K562 (cell line): ENCODE data around the gene BZW1. TPM values are rescaled to one million over a fixed set of nuclear protein-coding genes. Genes with fewer than 3 reads are reported as not detected.
A peak's percentile ranks its signal among the peaks of the same experiment; 100 is the strongest.

Experiments used
- ATF1 ChIP-seq, 2 experiments: fragments of 450-650 bp in 1 of 2; IDR thresholded peaks; 2 replicates each; pipeline ENCODE4 v1.6.1; 2016; ENCODE audit warnings: missing compliant biosample characterization in 1 of 2, missing genetic modification characterization in 1 of 2
- CEBPG ChIP-seq, 3 experiments: fragments of 200-800 bp in 1 of 3; sonication (Bioruptor generic) in 1 of 3; sonication (generic) in 1 of 3; formaldehyde crosslinking in 1 of 3; IDR thresholded peaks in 2 of 3; conservative IDR thresholded peaks in 1 of 3; 2 replicates each; pipeline versions ENCODE4 v1.6.1 to v1.8.0; 2016 to 2022; ENCODE audit warnings: missing compliant biosample characterization in 2 of 3, missing genetic modification characterization in 2 of 3, mild to moderate bottlenecking in 1 of 3, missing genetic modification reagents in 1 of 3
- FOSL1 ChIP-seq: fragments of 200-800 bp; sonication (Bioruptor generic); conservative IDR thresholded peaks from 2 replicates; pipeline ENCODE4 v1.6.1; 2016; ENCODE audit warnings: missing genetic modification characterization, missing compliant biosample characterization
- KDM4B ChIP-seq, 2 experiments: fragments of 450-650 bp in 1 of 2; sonication (generic) in 1 of 2; IDR thresholded peaks; 2 replicates each; pipeline ENCODE4 v1.6.1; 2016 to 2017; ENCODE audit warnings: borderline replicate concordance in 2 of 2, antibody characterized with exemption in 1 of 2, low read depth in 1 of 2, mild to moderate bottlenecking in 1 of 2
- MEIS2 ChIP-seq: fragments of 450-650 bp; IDR thresholded peaks from 2 replicates; pipeline ENCODE4 v1.6.1; 2014; ENCODE audit warnings: mild to moderate bottlenecking; ENCODE audit not compliant: partially characterized antibody
- MYNN ChIP-seq, 2 experiments: sonication (generic); formaldehyde crosslinking in 1 of 2; IDR thresholded peaks; 2 replicates each; pipeline versions ENCODE4 v1.5.0 to v1.6.1; 2016 to 2020; ENCODE audit warnings: antibody characterized with exemption in 1 of 2, missing genetic modification reagents in 1 of 2
- RBM25 ChIP-seq: fragments of 200-400 bp; formaldehyde crosslinking; IDR thresholded peaks from 2 replicates; pipeline ENCODE4 v1.6.1; 2018; ENCODE audit warnings: low read length, low read depth, moderate library complexity; ENCODE audit not compliant: severe bottlenecking
- STAT5B ChIP-seq: fragments of 250-450 bp; sonication (Bioruptor Pico); IDR thresholded peaks from 2 replicates; pipeline ENCODE4 v1.8.0; 2021; ENCODE audit warnings: mild to moderate bottlenecking, inconsistent platforms
- TFAM ChIP-seq: fragments of 250-450 bp; sonication (Bioruptor Pico); conservative IDR thresholded peaks from 2 replicates; pipeline ENCODE4 v1.5.0; 2021; ENCODE audit warnings: mild to moderate bottlenecking, moderate library complexity
- ZNF175 ChIP-seq: fragments of 200-800 bp; sonication (Bioruptor generic); IDR thresholded peaks from 2 replicates; pipeline ENCODE4 v1.6.1; 2016; ENCODE audit warnings: low read depth, mild to moderate bottlenecking, missing genetic modification characterization, missing compliant biosample characterization
- polyA plus RNA-seq, 8 experiments: library from polyadenylated mRNA; depleted of rRNA in 4 of 8; stranded (reverse) in 5 of 8; unstranded in 3 of 8; fragments of >200 nt; fragmentation: Nextera tagmentation in 2 of 8; fragmentation: Illumina TruSeq in 1 of 8; extraction: Ambion mirVana in 2 of 8; extraction: Trizol in 1 of 8; gene quantifications; 2 replicates each; pipeline versions ENCODE4 v1.2.1 to v1.2.3, GENCODE V29; 2011 to 2014; ENCODE audit warnings: inconsistent platforms in 1 of 8, missing spikeins in 1 of 8
- total RNA-seq, 7 experiments: library from RNA; depleted of rRNA in 6 of 7; stranded (reverse); fragments of >200 nt in 6 of 7; fragmentation: Illumina TruSeq in 2 of 7; extraction: Trizol in 2 of 7; gene quantifications; 2 replicates each; pipeline versions ENCODE4 v1.2.1 to v1.2.3, GENCODE V29; 2011 to 2021; ENCODE audit warnings: low replicate concordance in 1 of 7
- TF ChIP-seq, protein P1 (sequence below): sonication (generic); formaldehyde crosslinking; IDR thresholded peaks from 2 replicates; pipeline ENCODE4 v1.8.0; 2022; ENCODE audit warnings: mild to moderate bottlenecking, missing genetic modification reagents, borderline replicate concordance
- TF ChIP-seq, protein P2 (sequence below): fragments of 450-650 bp; IDR thresholded peaks from 2 replicates; pipeline ENCODE4 v1.7.1; 2018; ENCODE audit warnings: mild to moderate bottlenecking, low read depth; ENCODE audit not compliant: partially characterized antibody

BZW1 gene
- total and polyA plus RNA-seq, 9 of the 15 experiments (the other 6 are each of a cell fraction or from before 2014, with no cell fraction given) = 110 to 244 (median 198) TPM

DNA sequence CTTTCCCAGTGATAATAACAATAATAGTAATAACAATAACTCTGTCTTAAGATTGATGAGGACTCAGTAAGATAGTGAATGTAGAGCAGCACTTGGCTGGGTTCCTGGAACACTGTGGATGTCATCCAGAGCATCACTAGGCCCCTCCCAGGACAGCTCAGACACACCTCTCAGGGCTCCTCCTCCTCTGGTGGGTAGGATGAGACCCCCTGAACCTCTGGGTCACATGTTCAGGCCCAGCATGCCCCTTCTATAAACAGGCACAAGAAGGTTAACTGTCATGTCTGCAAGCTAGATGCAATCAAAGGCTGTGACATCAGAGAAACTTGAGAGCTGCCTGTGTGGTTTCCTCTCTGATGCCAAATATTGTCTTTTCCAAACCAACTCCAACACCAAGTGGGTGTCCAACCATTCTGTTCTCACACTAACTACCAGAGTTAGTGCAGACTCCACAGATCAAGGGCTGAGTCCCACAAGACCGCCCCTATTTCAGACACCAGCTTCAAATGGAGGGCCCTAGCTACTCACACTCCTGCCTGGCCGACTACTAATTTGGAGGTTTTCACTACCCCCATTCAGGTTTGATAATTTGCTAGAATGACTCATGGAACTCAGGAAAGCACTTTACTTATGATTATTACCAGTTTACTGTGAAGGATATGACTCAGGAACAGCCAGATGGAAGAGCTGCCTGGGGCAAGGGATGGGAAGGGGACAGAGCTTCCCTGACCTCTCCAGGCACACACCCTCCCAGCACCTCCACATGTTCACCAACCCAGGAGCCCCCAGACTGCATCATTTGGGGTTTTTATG lies 46.4 kb upstream of the BZW1 start (continued):
- TF ChIP-seq, protein P1, sequence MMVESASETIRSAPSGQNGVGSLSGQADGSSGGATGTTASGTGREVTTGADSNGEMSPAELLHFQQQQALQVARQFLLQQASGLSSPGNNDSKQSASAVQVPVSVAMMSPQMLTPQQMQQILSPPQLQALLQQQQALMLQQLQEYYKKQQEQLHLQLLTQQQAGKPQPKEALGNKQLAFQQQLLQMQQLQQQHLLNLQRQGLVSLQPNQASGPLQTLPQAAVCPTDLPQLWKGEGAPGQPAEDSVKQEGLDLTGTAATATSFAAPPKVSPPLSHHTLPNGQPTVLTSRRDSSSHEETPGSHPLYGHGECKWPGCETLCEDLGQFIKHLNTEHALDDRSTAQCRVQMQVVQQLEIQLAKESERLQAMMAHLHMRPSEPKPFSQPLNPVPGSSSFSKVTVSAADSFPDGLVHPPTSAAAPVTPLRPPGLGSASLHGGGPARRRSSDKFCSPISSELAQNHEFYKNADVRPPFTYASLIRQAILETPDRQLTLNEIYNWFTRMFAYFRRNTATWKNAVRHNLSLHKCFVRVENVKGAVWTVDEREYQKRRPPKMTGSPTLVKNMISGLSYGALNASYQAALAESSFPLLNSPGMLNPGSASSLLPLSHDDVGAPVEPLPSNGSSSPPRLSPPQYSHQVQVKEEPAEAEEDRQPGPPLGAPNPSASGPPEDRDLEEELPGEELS (CRISPR knock-in tag) = no peak
- TF ChIP-seq TFAM (CRISPR knock-in tag) (no peak), MEIS2 (peak; percentile 14), ATF1 (CRISPR knock-in tag; IDR thresholded peaks at IDR 0.05) (no peak), ATF1 (tag; IDR thresholded peaks at IDR 0.05) (peak; percentile 56), MYNN (IDR thresholded peaks at IDR 0.05) (peak; percentile 97), MYNN (CRISPR knock-in tag; IDR thresholded peaks at IDR 0.05) (no peak), ZNF175 (CRISPR knock-in tag) (peak; percentile 48; the same call in 1 of the 2 replicates), FOSL1 (tag) (peak; percentile 77), KDM4B (IDR thresholded peaks at IDR 0.05; ENCODE audit: borderline replicate concordance in 2 of 2, low read depth in 1 of 2) (no peak), CEBPG (CRISPR knock-in tag; IDR thresholded peaks at IDR 0.05) (no peak), CEBPG (tag; conservative IDR thresholded peaks at IDR 0.05 in 1 of 2, IDR thresholded peaks at IDR 0.05 in 1 of 2) (0 out of 4 replicates have a peak, but pooled peaks of 1 of the 2 experiments have one; percentile 9), RBM25 (no peak), STAT5B (CRISPR knock-in tag) (no peak)
- TF ChIP-seq, protein P2, sequence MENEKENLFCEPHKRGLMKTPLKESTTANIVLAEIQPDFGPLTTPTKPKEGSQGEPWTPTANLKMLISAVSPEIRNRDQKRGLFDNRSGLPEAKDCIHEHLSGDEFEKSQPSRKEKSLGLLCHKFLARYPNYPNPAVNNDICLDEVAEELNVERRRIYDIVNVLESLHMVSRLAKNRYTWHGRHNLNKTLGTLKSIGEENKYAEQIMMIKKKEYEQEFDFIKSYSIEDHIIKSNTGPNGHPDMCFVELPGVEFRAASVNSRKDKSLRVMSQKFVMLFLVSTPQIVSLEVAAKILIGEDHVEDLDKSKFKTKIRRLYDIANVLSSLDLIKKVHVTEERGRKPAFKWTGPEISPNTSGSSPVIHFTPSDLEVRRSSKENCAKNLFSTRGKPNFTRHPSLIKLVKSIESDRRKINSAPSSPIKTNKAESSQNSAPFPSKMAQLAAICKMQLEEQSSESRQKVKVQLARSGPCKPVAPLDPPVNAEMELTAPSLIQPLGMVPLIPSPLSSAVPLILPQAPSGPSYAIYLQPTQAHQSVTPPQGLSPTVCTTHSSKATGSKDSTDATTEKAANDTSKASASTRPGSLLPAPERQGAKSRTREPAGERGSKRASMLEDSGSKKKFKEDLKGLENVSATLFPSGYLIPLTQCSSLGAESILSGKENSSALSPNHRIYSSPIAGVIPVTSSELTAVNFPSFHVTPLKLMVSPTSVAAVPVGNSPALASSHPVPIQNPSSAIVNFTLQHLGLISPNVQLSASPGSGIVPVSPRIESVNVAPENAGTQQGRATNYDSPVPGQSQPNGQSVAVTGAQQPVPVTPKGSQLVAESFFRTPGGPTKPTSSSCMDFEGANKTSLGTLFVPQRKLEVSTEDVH = no peak
